Ectodermal cell (in vitro differentiated cells): Measurements from ENCODE around the gene HBG2.

Source experiments
- H3K27ac ChIP-seq: 2 replicates; pipeline ENCODE4 v1.7.0; 2013; ENCODE audit warnings: mild to moderate bottlenecking, low read depth, low read length; ENCODE audit not compliant: insufficient read depth, poor library complexity, severe bottlenecking
- H3K27me3 ChIP-seq: 2 replicates; pipeline ENCODE4 v1.7.0; 2013; ENCODE audit warnings: mild to moderate bottlenecking, low read length; ENCODE audit not compliant: insufficient read depth, control insufficient read depth, poor library complexity, severe bottlenecking
- H3K36me3 ChIP-seq: one replicate; pipeline ENCODE4 v1.7.0; 2013; ENCODE audit warnings: low read length; ENCODE audit not compliant: control insufficient read depth, insufficient read depth
- H3K4me1 ChIP-seq: one replicate; pipeline ENCODE4 v1.7.0; 2013; ENCODE audit warnings: low read length; ENCODE audit not compliant: control insufficient read depth, insufficient read depth
- H3K4me3 ChIP-seq: 2 replicates; pipeline ENCODE4 v1.7.0; 2013; ENCODE audit warnings: low read depth, low read length, control low read depth; ENCODE audit not compliant: insufficient read depth
- H3K9me3 ChIP-seq: 2 replicates; pipeline ENCODE4 v1.7.0; 2013; ENCODE audit warnings: mild to moderate bottlenecking, low read length, moderate library complexity; ENCODE audit not compliant: control insufficient read depth
- WGBS, 2 experiments: methylation state at CpG; one replicate each; pipeline ENCODE4 v1.1.7; 2013; ENCODE audit warnings: missing lambda C conversion rate in 2 of 2; 5-methylcytosine and 5-hydroxymethylcytosine counted together

Gene HBG2

GRCh38 chr11:5241458-5241857, 13.1 kb downstream of the HBG2 start:
- H3K27me3 ChIP-seq, result no peaks in the 10 kb centered on the region
- 88 to 94% methylated on average over 2 to 3 of the region's 3 CpGs for WGBS, 2 experiments
- no peak overlapping the region for H3K4me3 ChIP-seq
- H3K36me3 ChIP-seq, result no peaks in the 10 kb centered on the region
- no peaks in the 10 kb centered on the region for H3K9me3 ChIP-seq
- no peak overlapping the region for H3K27ac ChIP-seq
- H3K4me1 ChIP-seq, result no peaks in the 10 kb centered on the region

DNA sequence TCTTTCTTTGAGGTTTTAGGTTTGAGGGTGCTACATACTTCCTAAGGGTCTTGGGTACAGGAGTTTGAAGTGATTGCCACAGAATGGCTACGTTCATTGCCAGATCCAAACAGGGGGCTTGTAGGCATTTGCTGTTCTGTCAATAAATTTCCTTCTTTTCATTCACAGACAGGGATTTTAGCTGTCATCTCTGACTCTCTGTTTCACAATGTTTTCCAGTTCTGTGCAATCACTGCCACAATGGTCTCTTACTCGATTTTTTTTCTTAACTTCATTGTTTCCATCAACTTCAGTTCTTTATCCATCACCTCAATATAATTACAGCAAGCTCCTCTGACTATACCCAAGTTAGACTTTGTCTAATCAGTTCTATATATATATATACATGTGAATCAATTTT, 14.1 kb downstream of the HBG2 start:
- H3K27me3 ChIP-seq, result no peaks in the 10 kb centered on the region
- no peaks in the 10 kb centered on the region for H3K36me3 ChIP-seq
- no peak overlapping the region for H3K27ac ChIP-seq
- H3K4me3 ChIP-seq, result no peak overlapping the region
- WGBS, 2 experiments, result 86 to 94% methylated on average over 2 of the region's 2 CpGs
- no peaks in the 10 kb centered on the region for H3K4me1 ChIP-seq
- H3K9me3 ChIP-seq, result no peaks in the 10 kb centered on the region

- 98 to 100% methylated on average over 1 of the region's 1 CpG for WGBS, 2 experiments
- no peak overlapping the region for H3K27ac ChIP-seq
- no peaks in the 10 kb centered on the region for H3K9me3 ChIP-seq
- no peaks in the 10 kb centered on the region for H3K36me3 ChIP-seq
- H3K27me3 ChIP-seq, result no peaks in the 10 kb centered on the region
- no peak overlapping the region for H3K4me3 ChIP-seq
- no peaks in the 10 kb centered on the region for H3K4me1 ChIP-seq
Observed at GRCh38 chr11:5240056-5240455, 14.5 kb downstream of the HBG2 start.

DNA sequence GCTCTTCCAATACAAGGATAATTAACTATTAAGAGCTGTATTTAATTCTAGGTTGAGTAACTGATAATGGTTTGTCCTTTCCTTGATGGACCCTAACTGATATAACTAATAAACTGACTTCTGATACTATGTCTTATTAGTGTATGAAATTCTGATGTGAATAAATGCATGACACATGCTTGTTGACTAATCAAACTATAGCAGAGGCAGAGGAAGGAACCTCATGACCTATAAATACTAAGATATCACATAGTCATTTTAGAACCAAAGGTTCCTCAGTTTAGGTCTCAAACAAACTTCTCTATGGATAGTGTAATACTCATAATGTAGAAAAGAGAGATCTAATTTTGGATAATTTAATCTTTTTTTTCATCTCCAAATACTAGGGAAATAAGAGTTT, 15.5 kb downstream of the HBG2 start:
- H3K27ac ChIP-seq, result no peak overlapping the region
- no peaks in the 10 kb centered on the region for H3K36me3 ChIP-seq
- no peaks in the 10 kb centered on the region for H3K27me3 ChIP-seq
- no peaks in the 10 kb centered on the region for H3K9me3 ChIP-seq
- no peaks in the 10 kb centered on the region for H3K4me1 ChIP-seq
- no peak overlapping the region for H3K4me3 ChIP-seq

- WGBS, 2 experiments, result 90% methylated on average over 2 of the region's 2 CpGs
- no peaks in the 10 kb centered on the region for H3K4me1 ChIP-seq
- H3K27me3 ChIP-seq, result no peaks in the 10 kb centered on the region
- H3K9me3 ChIP-seq, result no peaks in the 10 kb centered on the region
- H3K27ac ChIP-seq, result no peak overlapping the region
- H3K4me3 ChIP-seq, result no peak overlapping the region
- no peaks in the 10 kb centered on the region for H3K36me3 ChIP-seq
Observed at GRCh38 chr11:5238486-5238885, 16.1 kb downstream of the HBG2 start.

GRCh38 chr11:5237420-5237819, 17.2 kb downstream of the HBG2 start:
- no peak overlapping the region for H3K27ac ChIP-seq
- 97% methylated on average over 2 of the region's 2 CpGs for WGBS, 2 experiments
- no peaks in the 10 kb centered on the region for H3K27me3 ChIP-seq

DNA sequence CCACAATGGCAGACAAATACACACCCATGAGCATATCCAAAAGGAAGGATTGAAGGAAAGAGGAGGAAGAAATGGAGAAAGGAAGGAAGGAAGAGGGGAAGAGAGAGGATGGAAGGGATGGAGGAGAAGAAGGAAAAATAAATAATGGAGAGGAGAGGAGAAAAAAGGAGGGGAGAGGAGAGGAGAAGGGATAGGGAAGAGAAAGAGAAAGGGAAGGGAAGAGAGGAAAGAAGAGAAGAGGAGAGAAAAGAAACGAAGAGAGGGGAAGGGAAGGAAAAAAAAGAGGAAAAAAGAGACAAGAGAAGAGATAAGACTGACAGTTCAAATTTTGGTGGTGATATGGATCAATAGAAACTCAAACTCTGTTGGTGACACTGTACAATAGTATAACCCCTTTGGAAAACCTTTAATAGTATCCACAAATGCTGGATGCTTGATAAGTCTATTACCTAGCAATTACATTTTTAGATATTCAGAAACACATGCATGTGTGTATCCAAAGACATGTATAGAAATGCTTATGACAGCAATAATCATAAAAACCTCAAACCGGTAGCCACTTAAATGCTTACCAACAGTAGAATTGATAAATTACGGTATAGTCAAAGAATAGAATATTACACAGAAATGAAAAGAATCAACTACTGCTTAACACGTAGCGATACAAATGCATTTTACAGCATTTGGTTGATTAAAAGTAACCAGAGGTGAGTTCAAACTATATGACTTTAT, 19.1 kb downstream of the HBG2 start:
- WGBS, 2 experiments, result 94 to 96% methylated on average over 1 to 5 of the region's 5 CpGs
- Histone ChIP-seq H3K9me3 (no peaks in the 10 kb centered on the region), H3K36me3 (no peaks in the 10 kb centered on the region), H3K4me1 (no peaks in the 10 kb centered on the region), H3K27ac (no peak overlapping the region), H3K27me3 (no peaks in the 10 kb centered on the region), H3K4me3 (no peak overlapping the region)

More at GRCh38 chr11:5237420-5237819, 17.2 kb downstream of the HBG2 start:
- no peaks in the 10 kb centered on the region for H3K4me1 ChIP-seq
- no peaks in the 10 kb centered on the region for H3K9me3 ChIP-seq
- no peak overlapping the region for H3K4me3 ChIP-seq
- H3K36me3 ChIP-seq, result no peaks in the 10 kb centered on the region

GRCh38 chr11:5234381-5234834, 20.2 kb downstream of the HBG2 start, which contains the start of gene HBD:
Gene HBD, minus strand, starts transcription at chr11:5234483. Its CDS starts 50 bp downstream, at chr11:5234433.
- Histone ChIP-seq H3K36me3 (no peaks in the 10 kb centered on the region), H3K4me1 (no peaks in the 10 kb centered on the region), H3K4me3 (no peak within 1 kb of the TSS), H3K9me3 (no peaks in the 10 kb centered on the region), H3K27ac (no peak within 1 kb of the TSS), H3K27me3 (no peaks in the 10 kb centered on the region)
- WGBS, 2 experiments, result 87 to 96% methylated on average over 2 of the region's 2 CpGs

- no peak overlapping the region for H3K4me3 ChIP-seq
- no peaks in the 10 kb centered on the region for H3K27me3 ChIP-seq
- no peaks in the 10 kb centered on the region for H3K4me1 ChIP-seq
- no peaks in the 10 kb centered on the region for H3K36me3 ChIP-seq
- no peak overlapping the region for H3K27ac ChIP-seq
- 100% methylated on average over 1 of the region's 1 CpG for WGBS, 2 experiments
- no peaks in the 10 kb centered on the region for H3K9me3 ChIP-seq
Observed at GRCh38 chr11:5233307-5233706, 21.3 kb downstream of the HBG2 start.

- H3K4me3 ChIP-seq, result no peak overlapping the region
- H3K36me3 ChIP-seq, result no peaks in the 10 kb centered on the region
- no peaks in the 10 kb centered on the region for H3K27me3 ChIP-seq
- 94 to 100% methylated on average over 2 of the region's 2 CpGs for WGBS, 2 experiments
- no peaks in the 10 kb centered on the region for H3K4me1 ChIP-seq
- no peak overlapping the region for H3K27ac ChIP-seq
- H3K9me3 ChIP-seq, result no peaks in the 10 kb centered on the region
Observed at GRCh38 chr11:5232821-5233220, 21.8 kb downstream of the HBG2 start.
